ENCODE results near the gene RHOB. TPM values are rescaled to one million over a fixed set of nuclear protein-coding genes. Genes with fewer than 3 reads are reported as not detected.

RHOB gene
- total and polyA plus RNA-seq, 2 of the 13 experiments (the other 11 are each of a cell fraction or from before 2014, with no cell fraction given): 192 to 268 TPM

DNA sequence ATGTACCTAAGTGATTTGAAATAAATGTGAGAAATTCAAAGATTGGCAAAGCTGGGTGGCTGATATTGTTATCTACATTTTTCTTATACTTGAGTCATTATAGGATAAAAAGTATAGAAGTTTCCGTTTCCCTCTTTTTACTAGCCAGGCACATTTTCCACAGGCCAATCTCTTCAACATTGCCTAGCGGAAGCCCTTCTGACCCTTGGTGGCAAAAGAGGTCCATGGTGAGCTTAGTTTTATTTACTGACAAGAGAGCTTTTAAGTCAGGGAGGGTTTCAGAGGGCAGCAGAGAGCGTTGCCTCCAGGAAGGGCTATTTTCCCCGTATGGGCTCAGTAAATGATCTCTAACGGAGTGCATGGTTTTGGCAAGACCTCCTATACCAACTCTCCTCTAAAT, 15.1 kb upstream of the RHOB start (continued):
- TF ChIP-seq ZBTB7B (CRISPR knock-in tag; IDR thresholded peaks at IDR 0.05) (no peak), ZNF317 (CRISPR knock-in tag; IDR thresholded peaks at IDR 0.05) (no peak), ZNF607 (CRISPR knock-in tag; IDR thresholded peaks at IDR 0.05; ENCODE audit: borderline replicate concordance) (no peak), RORA (CRISPR knock-in tag; IDR thresholded peaks at IDR 0.05) (no peak), ZXDC (CRISPR knock-in tag; IDR thresholded peaks at IDR 0.05) (no peak), ZHX2 (IDR thresholded peaks at IDR 0.05; ENCODE audit: low read depth) (no peak), ZHX2 (CRISPR knock-in tag; IDR thresholded peaks at IDR 0.05; ENCODE audit: borderline replicate concordance) (no peak), ZNF333 (CRISPR knock-in tag; IDR thresholded peaks at IDR 0.05; ENCODE audit: borderline replicate concordance) (no peak), NFRKB (IDR thresholded peaks at IDR 0.05) (no peak), ARID4A (CRISPR knock-in tag; IDR thresholded peaks at IDR 0.05; ENCODE audit: borderline replicate concordance) (no peak), HHEX (CRISPR knock-in tag; IDR thresholded peaks at IDR 0.05) (no peak), ZNF547 (CRISPR knock-in tag; IDR thresholded peaks at IDR 0.05) (no peak), ZNF557 (CRISPR knock-in tag; IDR thresholded peaks at IDR 0.05) (no peak), PHB2 (IDR thresholded peaks at IDR 0.05; ENCODE audit: partially characterized antibody) (no peak), CERS6 (CRISPR knock-in tag; IDR thresholded peaks at IDR 0.05) (no peak)
- TF ChIP-seq, protein P1, sequence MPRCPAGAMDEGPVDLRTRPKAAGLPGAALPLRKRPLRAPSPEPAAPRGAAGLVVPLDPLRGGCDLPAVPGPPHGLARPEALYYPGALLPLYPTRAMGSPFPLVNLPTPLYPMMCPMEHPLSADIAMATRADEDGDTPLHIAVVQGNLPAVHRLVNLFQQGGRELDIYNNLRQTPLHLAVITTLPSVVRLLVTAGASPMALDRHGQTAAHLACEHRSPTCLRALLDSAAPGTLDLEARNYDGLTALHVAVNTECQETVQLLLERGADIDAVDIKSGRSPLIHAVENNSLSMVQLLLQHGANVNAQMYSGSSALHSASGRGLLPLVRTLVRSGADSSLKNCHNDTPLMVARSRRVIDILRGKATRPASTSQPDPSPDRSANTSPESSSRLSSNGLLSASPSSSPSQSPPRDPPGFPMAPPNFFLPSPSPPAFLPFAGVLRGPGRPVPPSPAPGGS (CRISPR knock-in tag; IDR thresholded peaks at IDR 0.05): no peak
